ENCODE results near the gene CATSPER3. TPM values are rescaled to one million over a fixed set of nuclear protein-coding genes. Genes with fewer than 3 reads are reported as not detected.

Gene CATSPER3
- total RNA-seq, 1 experiment from 2014 or later: 0.07 TPM

DNA sequence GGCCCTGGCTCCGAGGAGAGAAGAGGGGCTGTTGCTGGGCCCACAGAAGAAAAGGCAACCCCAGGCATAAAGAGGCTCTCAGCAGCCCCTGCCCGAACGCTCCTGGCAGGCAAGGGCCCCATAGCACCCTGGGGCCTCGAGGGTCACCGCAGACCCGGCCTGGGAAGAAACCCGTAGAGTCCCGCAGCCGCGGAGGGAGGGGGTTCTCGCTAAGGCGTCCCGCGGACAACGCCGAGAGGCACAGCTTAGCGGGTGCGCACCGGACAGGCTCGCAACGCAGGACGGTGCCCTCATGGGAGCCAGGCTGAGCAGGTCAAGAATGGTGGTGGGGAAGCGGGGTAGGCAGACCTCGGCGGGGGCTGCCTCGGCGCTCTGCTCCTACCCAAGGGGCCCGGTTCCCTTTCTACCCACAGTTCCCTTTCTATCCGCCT lies 59.6 kb downstream of the CATSPER3 start:
- H3K27me3 ChIP-seq (ENCODE audit: control insufficient read depth, insufficient read depth, low read length): peaks cover 74% of the 10 kb centered on the region
- H3K36me3 ChIP-seq (replicated peaks; ENCODE audit: control insufficient read depth, insufficient read depth, low read length): no peaks in the 10 kb centered on the region
- peak; percentile 86 for DNase-seq
- H3K4me3 ChIP-seq (ENCODE audit: insufficient read depth, low read depth, low read length): peak overlapping the region; percentile 12; the same call in 1 of the 2 replicates

DNA sequence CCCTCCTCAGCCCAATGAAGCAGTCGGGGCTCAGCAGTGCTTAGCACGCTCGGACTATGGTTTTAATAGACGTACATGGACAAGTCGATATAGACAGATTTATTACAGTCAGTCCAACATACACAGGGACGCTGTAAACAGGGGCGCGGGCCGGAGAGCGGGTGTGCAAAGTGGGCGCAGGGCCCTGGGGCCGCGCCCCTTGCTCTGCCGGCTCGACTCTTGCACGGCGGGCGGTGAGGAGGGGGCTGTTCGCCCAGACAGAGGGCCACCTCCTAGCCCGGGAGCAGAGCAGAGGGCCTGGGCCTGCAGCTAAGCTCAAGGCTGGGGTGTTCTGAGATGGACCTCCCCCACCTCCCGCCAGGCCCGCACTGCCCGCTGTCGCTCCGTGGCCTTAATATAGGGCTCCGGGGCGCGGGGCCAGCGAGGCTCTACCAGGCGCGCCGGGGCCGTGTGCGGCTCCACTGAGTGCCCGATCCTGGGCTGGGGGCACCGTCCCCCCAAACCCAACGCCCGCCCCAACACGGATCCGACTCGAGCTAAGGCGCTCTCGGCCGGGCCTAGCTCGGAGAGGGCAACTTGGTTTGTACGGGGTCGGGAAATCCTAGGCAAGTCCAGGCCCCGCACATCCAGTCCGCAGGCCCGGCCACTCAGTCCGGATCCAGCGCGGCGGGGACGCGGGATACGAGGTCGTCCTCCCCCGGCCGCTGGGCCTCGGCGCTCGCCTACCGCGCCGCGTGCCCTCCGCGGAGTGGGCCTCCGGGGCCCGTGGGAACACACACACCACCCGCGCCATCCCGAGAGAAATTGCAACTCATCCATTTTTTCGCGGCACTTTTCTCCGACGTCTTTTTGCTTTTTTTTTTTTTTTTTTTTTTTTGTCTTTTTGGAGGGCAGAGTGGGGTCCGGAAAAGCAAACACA lies 60.2 kb downstream of the CATSPER3 start:
- peak overlapping the region; percentile 10; the same call in 1 of the 2 replicates for H3K4me3 ChIP-seq (ENCODE audit: insufficient read depth, low read depth, low read length)
- H3K36me3 ChIP-seq (replicated peaks; ENCODE audit: control insufficient read depth, insufficient read depth, low read length): no peaks in the 10 kb centered on the region
- H3K27me3 ChIP-seq (ENCODE audit: control insufficient read depth, insufficient read depth, low read length): peaks cover 80% of the 10 kb centered on the region
- peak; percentile 85 for DNase-seq

DNA sequence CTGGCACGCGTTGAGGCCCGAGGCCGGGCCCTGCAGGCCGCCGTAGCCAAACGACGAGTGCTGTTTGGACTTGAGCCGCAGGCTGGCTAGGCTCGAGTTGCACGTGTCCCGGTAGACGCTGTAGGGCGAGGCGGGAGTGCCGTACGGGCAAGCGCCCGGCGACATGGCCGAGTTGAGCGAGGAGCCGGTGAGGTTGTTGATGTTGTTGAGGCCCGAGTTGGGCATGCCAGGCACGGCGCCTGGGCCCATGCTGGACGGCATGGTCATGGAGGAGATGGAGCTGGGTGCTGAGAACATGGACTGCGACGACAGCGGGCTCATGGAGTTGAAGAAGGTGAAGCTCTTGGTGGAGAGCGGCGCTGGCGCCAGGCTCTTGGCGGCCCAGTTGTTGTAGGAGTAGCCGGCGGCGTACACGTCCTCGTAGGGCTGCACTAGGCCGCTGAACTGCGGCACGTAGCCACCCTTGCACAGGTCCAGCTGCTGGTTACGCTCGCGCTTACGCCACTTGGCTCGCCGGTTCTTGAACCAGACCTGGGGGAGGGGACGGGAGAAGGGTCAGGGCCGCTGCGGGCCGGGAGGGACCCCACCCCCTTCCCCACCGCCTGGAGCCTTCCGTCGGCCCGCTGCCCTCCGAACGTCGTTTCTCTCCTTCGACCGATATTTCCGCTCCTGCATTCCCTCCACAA lies 61.2 kb downstream of the CATSPER3 start:
- Histone ChIP-seq H3K4me3 (ENCODE audit: insufficient read depth, low read depth, low read length) (peak overlapping the region; percentile 27), H3K27me3 (ENCODE audit: control insufficient read depth, insufficient read depth, low read length) (peaks cover 90% of the 10 kb centered on the region)
- peak; percentile 91 for DNase-seq

GRCh38 chr5:135029477-135030122 lies 61.9 kb downstream of the CATSPER3 start:
- no peaks in the 10 kb centered on the region for H3K36me3 ChIP-seq (replicated peaks; ENCODE audit: control insufficient read depth, insufficient read depth, low read length)
- DNase-seq: no peak
- H3K27me3 ChIP-seq (ENCODE audit: control insufficient read depth, insufficient read depth, low read length): peaks cover 94% of the 10 kb centered on the region
- no peak overlapping the region; the same call in 1 of the 2 replicates for H3K4me3 ChIP-seq (ENCODE audit: insufficient read depth, low read depth, low read length)

More for the DNA sequence above, 61.2 kb downstream of the CATSPER3 start:
- H3K36me3 ChIP-seq (replicated peaks; ENCODE audit: control insufficient read depth, insufficient read depth, low read length): no peaks in the 10 kb centered on the region

DNA sequence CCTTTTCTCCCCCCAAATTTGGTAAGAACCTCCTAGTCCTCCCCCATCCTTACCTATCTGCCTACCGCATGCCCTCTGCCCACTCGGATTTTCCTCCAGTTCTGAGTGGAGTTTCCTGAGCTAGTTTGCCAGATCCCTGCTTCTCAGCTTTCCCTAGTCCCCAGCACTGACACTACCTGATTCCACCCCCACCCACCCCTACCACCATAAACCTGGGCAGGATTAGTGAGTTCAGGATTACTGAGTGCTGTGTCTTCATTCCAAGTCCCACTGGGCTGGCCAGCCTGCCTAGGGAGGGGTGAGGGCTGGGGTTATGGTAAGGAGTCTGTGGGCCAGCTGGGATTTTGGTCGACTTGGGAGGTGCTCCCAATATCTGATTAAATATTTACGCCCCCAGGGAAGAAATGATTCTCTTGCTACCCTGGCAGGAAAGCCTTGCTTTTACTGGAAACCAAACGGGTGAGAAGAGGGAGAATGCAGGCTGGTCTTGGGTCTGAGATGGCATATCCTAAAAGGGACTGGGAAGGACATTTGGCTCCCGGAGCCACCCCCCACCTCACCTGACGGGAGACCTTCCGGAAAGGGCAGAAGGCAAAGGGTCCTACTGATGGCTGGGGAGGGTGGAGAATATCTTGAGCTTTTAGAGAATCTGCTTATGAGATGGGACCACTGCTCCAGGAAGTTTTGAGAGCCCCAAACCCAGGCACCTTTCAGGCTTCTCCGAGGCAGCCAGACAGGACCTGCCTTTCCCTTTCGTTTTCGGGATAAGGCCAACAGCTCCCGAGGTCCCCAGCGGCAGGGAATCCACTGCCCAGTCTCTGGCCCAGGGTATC lies 62.6 kb downstream of the CATSPER3 start:
- Histone ChIP-seq H3K4me3 (ENCODE audit: insufficient read depth, low read depth, low read length) (peak overlapping the region; percentile 31), H3K36me3 (replicated peaks; ENCODE audit: control insufficient read depth, insufficient read depth, low read length) (no peaks in the 10 kb centered on the region), H3K27me3 (ENCODE audit: control insufficient read depth, insufficient read depth, low read length) (peaks cover 97% of the 10 kb centered on the region)
- DNase-seq: no peak

GRCh38 chr5:135030956-135031812 lies 63.5 kb downstream of the CATSPER3 start:
- DNase-seq: peak; percentile 89
- H3K4me3 ChIP-seq (ENCODE audit: insufficient read depth, low read depth, low read length): peak overlapping the region; percentile 31
- peaks cover 97% of the 10 kb centered on the region for H3K27me3 ChIP-seq (ENCODE audit: control insufficient read depth, insufficient read depth, low read length)
- H3K36me3 ChIP-seq (replicated peaks; ENCODE audit: control insufficient read depth, insufficient read depth, low read length): no peaks in the 10 kb centered on the region

- H3K4me3 ChIP-seq (ENCODE audit: insufficient read depth, low read depth, low read length): peak overlapping the region; percentile 31; the same call in 1 of the 2 replicates
- H3K27me3 ChIP-seq (ENCODE audit: control insufficient read depth, insufficient read depth, low read length): peaks cover 97% of the 10 kb centered on the region
Measured at GRCh38 chr5:135031813-135032694, 64.3 kb downstream of the CATSPER3 start.

GRCh38 chr5:135032695-135032998 lies 64.9 kb downstream of the CATSPER3 start:
- Histone ChIP-seq H3K36me3 (replicated peaks; ENCODE audit: control insufficient read depth, insufficient read depth, low read length) (no peaks in the 10 kb centered on the region), H3K27me3 (ENCODE audit: control insufficient read depth, insufficient read depth, low read length) (peaks cover 97% of the 10 kb centered on the region), H3K4me3 (ENCODE audit: insufficient read depth, low read depth, low read length) (peak overlapping the region; percentile 8; the same call in 1 of the 2 replicates)
- no peak for DNase-seq

More at GRCh38 chr5:135031813-135032694, 64.3 kb downstream of the CATSPER3 start:
- H3K36me3 ChIP-seq (replicated peaks; ENCODE audit: control insufficient read depth, insufficient read depth, low read length): no peaks in the 10 kb centered on the region
- DNase-seq: peak; percentile 66

- Histone ChIP-seq H3K27me3 (ENCODE audit: control insufficient read depth, insufficient read depth, low read length) (peaks cover 97% of the 10 kb centered on the region), H3K36me3 (replicated peaks; ENCODE audit: control insufficient read depth, insufficient read depth, low read length) (no peaks in the 10 kb centered on the region), H3K4me3 (ENCODE audit: insufficient read depth, low read depth, low read length) (peak overlapping the region; percentile 18; the same call in 1 of the 2 replicates)
- DNase-seq: peak; percentile 89
Measured at GRCh38 chr5:135032999-135033861, 65.5 kb downstream of the CATSPER3 start.

DNA sequence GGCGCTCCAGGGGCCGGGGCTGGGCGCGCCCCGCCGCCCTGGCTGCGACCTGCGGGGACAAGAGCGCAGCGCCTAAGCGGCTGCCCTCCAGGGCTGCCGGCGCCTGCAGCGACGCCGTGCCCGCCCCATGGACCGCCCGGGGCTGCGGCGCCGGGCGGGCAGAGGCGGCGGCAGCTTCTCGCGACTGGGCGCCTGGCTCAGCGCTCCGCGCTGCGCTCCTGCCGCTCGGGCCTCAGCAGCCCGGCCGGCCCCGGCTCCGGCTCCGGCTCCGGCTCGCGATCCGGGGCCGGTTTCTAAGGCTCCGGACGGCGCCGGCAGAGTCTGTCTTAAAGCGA lies 66.2 kb downstream of the CATSPER3 start, which contains the start of gene PITX1:
PITX1 (minus strand) TSS at position 328 of the 335 bp plus-strand sequence. CDS start 347 bp downstream, outside the sequence.
- Histone ChIP-seq H3K36me3 (replicated peaks; ENCODE audit: control insufficient read depth, insufficient read depth, low read length) (no peaks in the 10 kb centered on the region), H3K27me3 (ENCODE audit: control insufficient read depth, insufficient read depth, low read length) (peaks cover 97% of the 10 kb centered on the region), H3K4me3 (ENCODE audit: insufficient read depth, low read depth, low read length) (peak within 1 kb of the TSS; percentile 32)
- DNase-seq: no peak

- H3K4me3 ChIP-seq (ENCODE audit: insufficient read depth, low read depth, low read length): peak overlapping the region; percentile 32
- peak; percentile 93 for DNase-seq
- peaks cover 97% of the 10 kb centered on the region for H3K27me3 ChIP-seq (ENCODE audit: control insufficient read depth, insufficient read depth, low read length)
- H3K36me3 ChIP-seq (replicated peaks; ENCODE audit: control insufficient read depth, insufficient read depth, low read length): no peaks in the 10 kb centered on the region
Measured at GRCh38 chr5:135034236-135034962, 66.7 kb downstream of the CATSPER3 start.

Measured in H7 (cell line).